Right renal cortex interstitium (tissue), 3 donors: ENCODE data around the gene CLUH. TPM values are rescaled to one million over a fixed set of nuclear protein-coding genes. Genes with fewer than 3 reads are reported as not detected.
A peak's percentile ranks its signal among the peaks of the same experiment; 100 is the strongest.

Source experiments
- DNase-seq, 3 donors: peaks; one replicate each; pipeline ENCODE4 v3.0.0-alpha.2; 2013; ENCODE audit warnings: low read depth in 3 of 3, low spot score in 2 of 3
- polyA plus RNA-seq, 3 donors: library from polyadenylated mRNA; unstranded; fragments of 120-200 nt; gene quantifications; one replicate each; pipeline ENCODE4 v1.2.1, GENCODE V29; 2013; ENCODE audit not compliant: insufficient read length in 3 of 3

The CLUH gene
- polyA plus RNA-seq: 10 to 100 TPM; 37.0 to 46.0 (median 44.8) TPM

- DNase-seq: peak; percentile 73 to 90 (median 89)
These were observed at the start of gene CLUH for GRCh38 chr17:2711608-2712299. TSS of gene CLUH (minus strand) at chr17:2711764. CDS start at chr17:2711661, 103 bp downstream.

DNA sequence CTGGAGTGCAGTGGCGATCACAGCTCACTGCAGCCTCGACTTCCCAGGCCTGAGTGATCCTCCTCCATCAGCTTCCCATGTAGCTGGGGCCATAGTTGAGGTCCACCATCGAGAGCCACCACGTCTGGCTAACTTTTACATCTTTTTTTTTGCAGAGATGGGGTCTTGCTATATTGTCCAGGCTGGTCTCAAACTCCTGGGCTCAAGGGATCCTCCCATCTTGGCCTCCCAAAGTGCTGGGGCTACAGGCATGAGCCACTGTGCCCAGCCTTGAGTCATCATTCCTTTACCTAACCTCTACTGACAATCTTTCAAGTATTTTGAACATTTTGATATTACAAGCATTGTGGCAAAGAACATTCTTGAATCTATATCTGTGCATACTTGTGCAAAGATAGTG lies 47.3 kb upstream of the CLUH start:
- no peak for DNase-seq

GRCh38 chr17:2755891-2756724 lies 44.5 kb upstream of the CLUH start:
- no peak for DNase-seq

DNA sequence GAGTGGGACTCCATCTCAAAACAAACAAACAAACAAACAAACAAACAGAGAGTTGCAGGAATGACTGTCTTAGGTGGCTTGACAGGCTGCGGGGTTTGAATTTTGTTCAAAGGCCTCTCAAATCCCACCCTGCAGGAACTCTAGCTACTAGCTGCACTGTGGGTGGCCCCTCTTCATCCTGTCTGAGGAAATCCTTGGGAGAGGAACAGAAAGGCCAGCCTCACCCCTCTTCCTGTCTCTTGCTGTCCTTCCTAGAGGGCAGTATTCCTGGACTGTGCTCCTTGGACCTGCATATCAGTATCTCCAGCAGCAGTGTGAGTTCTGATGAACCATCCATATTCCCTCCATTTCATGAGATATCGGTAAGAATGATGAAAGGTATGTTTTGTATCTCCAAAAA lies 39.9 kb upstream of the CLUH start:
- no peak for DNase-seq

DNA sequence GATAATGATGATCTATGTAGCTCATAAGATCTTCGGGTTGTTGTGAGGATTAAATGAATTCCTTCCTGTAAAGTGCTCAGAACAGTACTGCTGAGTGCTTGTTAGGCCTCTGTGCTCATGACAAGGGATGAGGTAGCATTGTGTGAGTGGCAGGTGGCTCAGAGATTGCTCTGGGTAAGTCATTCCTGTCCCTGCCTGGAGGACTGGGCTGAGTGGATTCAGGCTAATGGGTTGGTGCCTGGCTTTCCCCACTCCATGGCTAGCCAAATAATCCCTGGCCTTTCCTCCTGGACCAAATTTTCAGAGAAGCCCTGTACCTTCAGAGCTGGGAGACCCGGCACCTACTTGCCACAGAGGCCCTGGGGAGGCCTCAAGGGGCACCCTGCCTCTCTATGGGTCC lies 39.2 kb upstream of the CLUH start:
- DNase-seq: no peak

- DNase-seq: peak; percentile 54 to 69 (median 55)
These were observed 38.2 kb upstream of the CLUH start for GRCh38 chr17:2749784-2750181.

GRCh38 chr17:2749058-2749783 lies 37.7 kb upstream of the CLUH start, which contains the start of gene CCDC92B:
TSS of gene CCDC92B (minus strand) at chr17:2749652. CDS start at chr17:2735145, 14,507 bp downstream.
- no peak for DNase-seq

DNA sequence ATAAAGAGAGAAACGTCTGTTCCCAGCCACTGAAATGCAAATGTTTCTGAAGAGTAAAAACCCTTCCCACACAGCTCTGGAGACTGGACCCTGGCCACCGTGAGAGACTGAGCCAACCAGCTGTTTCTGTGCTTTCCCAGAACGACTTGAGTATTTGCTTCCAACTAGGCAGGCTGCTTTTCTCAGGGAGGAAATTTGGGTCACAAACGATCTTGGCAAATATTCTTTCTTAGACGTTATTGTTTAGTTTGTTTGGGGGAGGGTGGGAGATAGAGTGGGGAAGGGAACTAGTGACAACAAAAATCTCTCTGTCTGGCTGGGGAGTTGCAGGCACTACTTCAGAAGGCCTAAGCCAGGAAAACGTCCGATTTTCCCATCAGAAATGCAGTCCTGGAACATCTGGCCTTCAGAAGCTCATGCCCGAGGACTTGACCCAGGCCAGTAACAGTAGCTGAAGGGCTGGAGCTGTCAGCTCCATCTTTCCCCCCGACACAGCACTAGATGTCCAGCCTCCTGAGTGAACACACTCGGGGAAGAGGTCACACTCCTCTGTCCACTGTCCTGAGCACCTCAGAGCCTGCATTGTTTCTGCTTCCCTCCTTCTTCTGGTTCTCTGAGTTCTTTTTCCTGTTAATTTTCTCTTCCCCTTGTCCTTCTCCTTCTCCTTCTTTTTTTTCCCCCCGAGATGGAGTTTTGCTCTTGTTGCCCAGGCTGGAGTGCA lies 33.9 kb upstream of the CLUH start:
- DNase-seq: no peak

GRCh38 chr17:2737693-2738092 lies 26.1 kb upstream of the CLUH start:
- no peak for DNase-seq

- DNase-seq: no peak
These were observed 25.4 kb upstream of the CLUH start for GRCh38 chr17:2736956-2737355.

DNA sequence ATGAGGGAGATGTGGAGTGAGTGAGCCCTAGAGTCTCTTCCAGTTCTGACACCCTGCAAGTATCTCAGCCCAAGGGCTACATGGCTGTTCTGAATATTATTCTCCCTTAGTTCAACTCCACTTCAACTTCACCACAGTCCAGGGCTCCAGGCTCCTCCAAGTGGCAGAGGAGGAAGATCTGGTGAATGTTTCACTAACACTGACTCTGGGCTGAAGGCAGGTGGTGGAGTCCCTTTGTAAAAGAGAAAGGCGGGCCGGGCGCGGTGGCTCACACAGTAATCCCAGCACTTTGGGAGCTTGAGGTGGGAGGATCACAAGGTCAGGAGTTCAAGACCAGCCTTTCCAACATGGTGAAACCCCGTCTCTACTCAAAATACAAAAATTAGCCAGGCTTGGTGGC lies 24.3 kb upstream of the CLUH start:
- no peak for DNase-seq

DNA sequence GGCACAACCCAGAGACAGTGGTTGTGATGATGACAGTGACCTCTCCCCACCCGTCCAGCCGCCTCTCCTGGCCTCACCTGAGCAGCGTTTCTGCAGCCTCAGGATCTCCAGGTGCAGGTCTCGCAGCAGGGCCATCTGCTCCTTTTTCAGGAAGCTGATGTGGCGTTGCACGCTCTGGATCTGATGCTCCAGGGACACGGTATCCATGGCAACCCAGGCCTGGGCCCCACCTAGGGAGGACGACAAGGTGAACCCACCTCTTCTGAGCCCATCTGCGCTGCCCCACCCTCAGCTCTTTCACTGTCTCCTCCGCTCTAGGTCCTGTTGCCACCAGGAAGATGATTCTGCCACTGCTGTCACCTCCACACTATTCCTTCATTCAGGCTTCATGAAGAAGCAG lies 23.4 kb upstream of the CLUH start:
- no peak for DNase-seq

- DNase-seq: no peak
These were observed 20.2 kb upstream of the CLUH start for GRCh38 chr17:2731807-2732206.

GRCh38 chr17:2730764-2731353 lies 19.3 kb upstream of the CLUH start:
- no peak for DNase-seq

GRCh38 chr17:2724784-2725164 lies 13.2 kb upstream of the CLUH start:
- no peak for DNase-seq

GRCh38 chr17:2723997-2724783 lies 12.6 kb upstream of the CLUH start:
- no peak for DNase-seq

- DNase-seq: no peak
These were observed 12.0 kb upstream of the CLUH start for GRCh38 chr17:2723505-2723996.

- DNase-seq: no peak
These were observed 11.0 kb upstream of the CLUH start for GRCh38 chr17:2722611-2723010.

GRCh38 chr17:2721603-2722002 lies 10.0 kb upstream of the CLUH start:
- no peak for DNase-seq
